ENCODE measurements around the gene TNIK. TPM values are rescaled to one million over a fixed set of nuclear protein-coding genes. Genes with fewer than 3 reads are reported as not detected.

The TNIK gene
- polyA plus RNA-seq, 1 donor, result 40.3 TPM

- no peak for DNase-seq (ENCODE audit: low read depth)
Observed at GRCh38 chr3:171190668-171191067, 269.5 kb downstream of the TNIK start.

GRCh38 chr3:171189394-171190080, 270.7 kb downstream of the TNIK start:
- no peak for DNase-seq (ENCODE audit: low read depth)

GRCh38 chr3:171187706-171188290, 272.4 kb downstream of the TNIK start:
- DNase-seq (ENCODE audit: low read depth), result no peak

- DNase-seq (ENCODE audit: low read depth), result no peak
Observed at GRCh38 chr3:171186817-171187500, 273.2 kb downstream of the TNIK start.

- DNase-seq (ENCODE audit: low read depth), result no peak
Observed at GRCh38 chr3:171186383-171186782, 273.8 kb downstream of the TNIK start.

GRCh38 chr3:171185959-171186358, 274.2 kb downstream of the TNIK start:
- DNase-seq (ENCODE audit: low read depth), result no peak

- DNase-seq (ENCODE audit: low read depth), result no peak
Observed at GRCh38 chr3:171184372-171184771, 275.8 kb downstream of the TNIK start.

GRCh38 chr3:171183042-171183441, 277.2 kb downstream of the TNIK start:
- no peak for DNase-seq (ENCODE audit: low read depth)

GRCh38 chr3:171181907-171182690, 278.1 kb downstream of the TNIK start:
- no peak for DNase-seq (ENCODE audit: low read depth)

- no peak for DNase-seq (ENCODE audit: low read depth)
Observed at GRCh38 chr3:171178714-171179113, 281.5 kb downstream of the TNIK start.

- DNase-seq (ENCODE audit: low read depth), result no peak
Observed at GRCh38 chr3:171177553-171177952, 282.7 kb downstream of the TNIK start.

- no peak for DNase-seq (ENCODE audit: low read depth)
Observed at GRCh38 chr3:171177056-171177455, 283.1 kb downstream of the TNIK start.

GRCh38 chr3:171176244-171176933, 283.8 kb downstream of the TNIK start:
- DNase-seq (ENCODE audit: low read depth), result no peak

- DNase-seq (ENCODE audit: low read depth), result no peak
Observed at GRCh38 chr3:171175741-171176234, 284.4 kb downstream of the TNIK start.

GRCh38 chr3:171173736-171174135, 286.5 kb downstream of the TNIK start:
- DNase-seq (ENCODE audit: low read depth), result no peak

GRCh38 chr3:171172070-171172469, 288.1 kb downstream of the TNIK start:
- no peak for DNase-seq (ENCODE audit: low read depth)

- DNase-seq (ENCODE audit: low read depth), result no peak
Observed at GRCh38 chr3:171169866-171170265, 290.3 kb downstream of the TNIK start.

GRCh38 chr3:171169443-171169842, 290.8 kb downstream of the TNIK start:
- no peak for DNase-seq (ENCODE audit: low read depth)

- DNase-seq (ENCODE audit: low read depth), result no peak
Observed at GRCh38 chr3:171168551-171168950, 291.7 kb downstream of the TNIK start.

GRCh38 chr3:171168086-171168485, 292.1 kb downstream of the TNIK start:
- DNase-seq (ENCODE audit: low read depth), result no peak

GRCh38 chr3:171165983-171166382, 294.2 kb downstream of the TNIK start:
- DNase-seq (ENCODE audit: low read depth), result no peak

Measured in forelimb muscle (tissue), 1 donor.